Lung (tissue), 12 donors: Measurements from ENCODE around the gene APBB2. TPM values are rescaled to one million over a fixed set of nuclear protein-coding genes. Genes with fewer than 3 reads are reported as not detected.

Source experiments
- ATAC-seq: fragments of 200-7000 bp; cut with Tn5 transposase; one replicate; pipeline ENCODE4 v1.9.1; 2020; ENCODE audit warnings: moderate number of reproducible peaks; ENCODE audit not compliant: insufficient read depth, low FRiP score
- DNase-seq, 3 donors: peaks; one replicate each; pipeline ENCODE4 v3.0.0-alpha.2; 2013 to 2017
- H3K27ac ChIP-seq, 2 donors: one replicate each; pipeline ENCODE4 v1.5.1; 2013; ENCODE audit warnings: mild to moderate bottlenecking in 2 of 2, moderate library complexity in 2 of 2, control low read depth in 1 of 2, inconsistent platforms in 1 of 2, low read depth in 1 of 2, low read length in 1 of 2
- H3K27me3 ChIP-seq, 3 donors: one replicate each; pipeline ENCODE4 v1.5.1; 2013; ENCODE audit warnings: low read length in 2 of 3; ENCODE audit not compliant: control insufficient read depth in 3 of 3, insufficient read depth in 3 of 3
- H3K36me3 ChIP-seq, 4 donors: one replicate each; pipeline ENCODE4 v1.5.1; 2013; ENCODE audit warnings: low read length in 4 of 4, mild to moderate bottlenecking in 1 of 4, moderate library complexity in 1 of 4; ENCODE audit not compliant: control insufficient read depth in 4 of 4, insufficient read depth in 4 of 4
- H3K4me1 ChIP-seq, 5 donors: one replicate each; pipeline ENCODE4 v1.5.1; 2013; ENCODE audit warnings: low read length in 5 of 5, mild to moderate bottlenecking in 2 of 5, moderate library complexity in 1 of 5; ENCODE audit not compliant: control insufficient read depth in 5 of 5, insufficient read depth in 5 of 5
- H3K4me3 ChIP-seq: one replicate; pipeline ENCODE4 v1.5.1; 2013; ENCODE audit warnings: mild to moderate bottlenecking, control low read depth, moderate library complexity
- H3K9ac ChIP-seq, 2 donors: one replicate each; pipeline ENCODE4 v1.5.1; 2013; ENCODE audit warnings: low read length in 2 of 2, control low read depth in 1 of 2; ENCODE audit not compliant: insufficient read depth in 1 of 2
- H3K9me3 ChIP-seq, 4 donors: one replicate each; pipeline ENCODE4 v1.5.1; 2013; ENCODE audit warnings: low read length in 3 of 4, mild to moderate bottlenecking in 1 of 4, moderate library complexity in 1 of 4; ENCODE audit not compliant: control insufficient read depth in 4 of 4, insufficient read depth in 3 of 4
- WGBS, 2 donors: extraction: QIAGEN DNeasy Blood & Tissue Kit; methylation state at CpG; one replicate each; pipeline ENCODE4 v1.1.7; 2013; 5-methylcytosine and 5-hydroxymethylcytosine counted together
- polyA plus RNA-seq, 2 donors: library from polyadenylated mRNA; stranded (reverse); fragments of 200-250 nt; gene quantifications; one replicate each; pipeline ENCODE4 v1.2.1, GENCODE V29; 2013
- total RNA-seq, 2 donors: library from RNA; depleted of rRNA in 1 of 2; stranded (reverse); fragments of >200 nt in 1 of 2; gene quantifications; one replicate each; pipeline ENCODE4 v1.2.1, GENCODE V29; 2014 to 2021
- TF ChIP-seq, protein P1 (sequence below): IDR thresholded peaks from 2 replicates; pipeline ENCODE4 v1.5.1; 2012; ENCODE audit warnings: mild to moderate bottlenecking; ENCODE audit errors: control extremely low read depth, extremely low read depth
- donor health status: control.
- donor health status: control.
- donor health status: Bipolar disorder and iron deficiency.
- donor health status: healthy.
- donor health status: DM: yes; HTN: yes; CAD: no.

Gene APBB2
- total and polyA plus RNA-seq, 4 donors: 13.3 to 99.0 (median 40.4) TPM

DNA sequence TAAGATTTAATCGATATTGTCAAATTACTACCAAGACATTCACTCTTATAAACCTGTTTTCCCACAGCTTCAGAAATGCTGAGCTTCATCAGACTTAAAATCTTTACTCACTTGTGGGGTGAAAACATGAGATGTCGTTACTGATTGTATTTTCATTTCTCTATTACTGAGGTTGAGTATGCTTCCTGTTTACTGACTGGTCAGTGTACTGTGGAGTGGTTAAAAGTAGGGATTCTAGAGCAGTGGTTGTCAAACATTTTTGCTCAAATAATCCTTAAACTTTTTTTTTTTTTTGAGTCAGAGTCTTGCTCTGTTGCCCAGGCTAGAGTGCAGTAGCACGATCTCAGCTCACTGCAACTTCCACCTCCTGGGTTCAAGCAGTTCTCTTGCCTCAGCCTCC lies 414.3 kb downstream of the APBB2 start:
- H3K4me1 ChIP-seq: no peaks in the 10 kb centered on the region
- H3K36me3 ChIP-seq: no peaks in the 10 kb centered on the region
- TF ChIP-seq, protein P1, sequence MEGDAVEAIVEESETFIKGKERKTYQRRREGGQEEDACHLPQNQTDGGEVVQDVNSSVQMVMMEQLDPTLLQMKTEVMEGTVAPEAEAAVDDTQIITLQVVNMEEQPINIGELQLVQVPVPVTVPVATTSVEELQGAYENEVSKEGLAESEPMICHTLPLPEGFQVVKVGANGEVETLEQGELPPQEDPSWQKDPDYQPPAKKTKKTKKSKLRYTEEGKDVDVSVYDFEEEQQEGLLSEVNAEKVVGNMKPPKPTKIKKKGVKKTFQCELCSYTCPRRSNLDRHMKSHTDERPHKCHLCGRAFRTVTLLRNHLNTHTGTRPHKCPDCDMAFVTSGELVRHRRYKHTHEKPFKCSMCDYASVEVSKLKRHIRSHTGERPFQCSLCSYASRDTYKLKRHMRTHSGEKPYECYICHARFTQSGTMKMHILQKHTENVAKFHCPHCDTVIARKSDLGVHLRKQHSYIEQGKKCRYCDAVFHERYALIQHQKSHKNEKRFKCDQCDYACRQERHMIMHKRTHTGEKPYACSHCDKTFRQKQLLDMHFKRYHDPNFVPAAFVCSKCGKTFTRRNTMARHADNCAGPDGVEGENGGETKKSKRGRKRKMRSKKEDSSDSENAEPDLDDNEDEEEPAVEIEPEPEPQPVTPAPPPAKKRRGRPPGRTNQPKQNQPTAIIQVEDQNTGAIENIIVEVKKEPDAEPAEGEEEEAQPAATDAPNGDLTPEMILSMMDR: no peak
- no peak overlapping the region for H3K4me3 ChIP-seq
- peaks cover 0 to 3% (median 0%) of the 10 kb centered on the region in 3 donors for H3K27me3 ChIP-seq
- WGBS, 2 donors: 67 to 74% methylated on average over 3 of the region's 3 CpGs
- no peak overlapping the region for H3K27ac ChIP-seq
- no peak overlapping the region for H3K9ac ChIP-seq
- DNase-seq: no peak
- H3K9me3 ChIP-seq: no peaks in the 10 kb centered on the region
- no peak for ATAC-seq

DNA sequence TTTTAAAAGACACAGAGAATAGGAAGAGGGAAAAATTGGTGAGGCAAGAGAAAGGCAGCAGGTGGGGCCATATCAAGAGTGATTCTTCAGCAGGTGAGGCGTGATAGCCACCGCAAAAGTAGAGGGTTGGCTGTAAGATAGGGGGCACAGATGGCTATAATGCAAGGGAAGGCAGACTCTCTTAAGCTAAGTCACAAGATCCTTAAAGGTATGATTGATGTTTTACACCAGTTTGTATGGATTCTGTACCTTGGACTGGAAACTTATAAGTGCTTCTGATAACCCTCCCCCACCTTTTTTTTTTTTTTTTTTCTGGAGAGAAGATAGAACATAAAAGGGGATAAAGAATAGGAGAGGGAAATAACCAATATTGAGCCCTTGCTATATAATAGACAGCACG lies 424.6 kb downstream of the APBB2 start:
- TF ChIP-seq, protein P1: no peak
- no peaks in the 10 kb centered on the region for H3K9me3 ChIP-seq

DNA sequence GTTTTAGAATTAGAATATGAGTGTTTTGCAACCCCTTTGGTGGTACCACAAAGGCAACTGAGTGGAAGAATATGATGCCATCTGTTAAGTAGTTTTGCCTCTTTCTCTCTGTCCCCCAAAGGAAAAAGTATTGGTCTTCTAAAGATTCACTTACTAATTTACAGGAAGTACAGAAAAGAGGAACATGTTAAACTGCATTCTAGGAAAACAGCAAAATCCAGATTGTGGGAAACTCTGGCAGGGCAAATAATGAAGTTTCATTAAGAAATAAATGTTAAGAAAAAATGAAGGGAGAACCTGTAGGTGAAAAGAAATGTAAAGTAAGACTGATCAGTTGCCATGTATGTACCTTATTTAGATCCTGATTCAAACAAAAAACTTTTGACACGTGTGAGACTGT lies 425.3 kb downstream of the APBB2 start:
- Histone ChIP-seq H3K9me3 (no peaks in the 10 kb centered on the region), H3K27ac (no peak overlapping the region), H3K9ac (no peak overlapping the region), H3K4me3 (no peak overlapping the region), H3K27me3 (no peaks in the 10 kb centered on the region), H3K4me1 (no peaks in the 10 kb centered on the region), H3K36me3 (no peaks in the 10 kb centered on the region)
- DNase-seq (no peak), ATAC-seq (no peak)
- TF ChIP-seq, protein P1: no peak
- WGBS, 2 donors: 25 to 68% methylated on average over 1 of the region's 1 CpG

More for the DNA sequence above, 424.6 kb downstream of the APBB2 start:
- Histone ChIP-seq H3K36me3 (no peaks in the 10 kb centered on the region), H3K27ac (no peak overlapping the region), H3K4me1 (no peaks in the 10 kb centered on the region), H3K9ac (no peak overlapping the region), H3K27me3 (no peaks in the 10 kb centered on the region), H3K4me3 (no peak overlapping the region)
- WGBS, 2 donors: 94 to 96% methylated on average over 3 of the region's 3 CpGs
- no peak for DNase-seq
- no peak for ATAC-seq

GRCh38 chr4:40788331-40788730 lies 426.0 kb downstream of the APBB2 start:
- DNase-seq: no peak
- Histone ChIP-seq H3K4me3 (no peak overlapping the region), H3K27me3 (no peaks in the 10 kb centered on the region), H3K9ac (no peak overlapping the region), H3K36me3 (no peaks in the 10 kb centered on the region), H3K4me1 (no peaks in the 10 kb centered on the region), H3K9me3 (no peaks in the 10 kb centered on the region), H3K27ac (no peak overlapping the region)
- TF ChIP-seq, protein P1: no peak
- 74 to 78% methylated on average over 2 of the region's 2 CpGs for WGBS, 2 donors
- ATAC-seq: no peak
